ENCODE measurements around the gene BBS9.

The BBS9 gene

GRCh38 chr7:33579673-33579960, 450.3 kb downstream of the BBS9 start:
- TF ChIP-seq CTCF (IDR thresholded peaks at IDR 0.05; ENCODE audit: extremely low read depth, insufficient read depth, missing control alignments): no peak
- in situ Hi-C loops (cut with MboI; ENCODE audit: low pct_unique_long_range_greater_than_20kb, low sequenced_read_pairs, unreplicated experiment): no loop called here
- no peak for DNase-seq (ENCODE audit: low spot score)

GRCh38 chr7:33581236-33581635, 451.9 kb downstream of the BBS9 start:
- in situ Hi-C loops (cut with MboI; ENCODE audit: low pct_unique_long_range_greater_than_20kb, low sequenced_read_pairs, unreplicated experiment): no loop called here
- DNase-seq (ENCODE audit: low spot score): no peak
- no peak for TF ChIP-seq CTCF (IDR thresholded peaks at IDR 0.05; ENCODE audit: extremely low read depth, insufficient read depth, missing control alignments)

GRCh38 chr7:33582104-33582503, 452.7 kb downstream of the BBS9 start:
- TF ChIP-seq CTCF (IDR thresholded peaks at IDR 0.05; ENCODE audit: extremely low read depth, insufficient read depth, missing control alignments): no peak
- no peak for DNase-seq (ENCODE audit: low spot score)
- in situ Hi-C loops (cut with MboI; ENCODE audit: low pct_unique_long_range_greater_than_20kb, low sequenced_read_pairs, unreplicated experiment): no loop called here

GRCh38 chr7:33582533-33582932, 453.2 kb downstream of the BBS9 start:
- in situ Hi-C loops (cut with MboI; ENCODE audit: low pct_unique_long_range_greater_than_20kb, low sequenced_read_pairs, unreplicated experiment): no loop called here
- no peak for TF ChIP-seq CTCF (IDR thresholded peaks at IDR 0.05; ENCODE audit: extremely low read depth, insufficient read depth, missing control alignments)
- no peak for DNase-seq (ENCODE audit: low spot score)

- no peak for TF ChIP-seq CTCF (IDR thresholded peaks at IDR 0.05; ENCODE audit: extremely low read depth, insufficient read depth, missing control alignments)
- no peak for DNase-seq (ENCODE audit: low spot score)
- in situ Hi-C loops (cut with MboI; ENCODE audit: low pct_unique_long_range_greater_than_20kb, low sequenced_read_pairs, unreplicated experiment): no loop called here
Observed at GRCh38 chr7:33589911-33590310, 460.5 kb downstream of the BBS9 start.

GRCh38 chr7:33590916-33591315, 461.6 kb downstream of the BBS9 start:
- TF ChIP-seq CTCF (IDR thresholded peaks at IDR 0.05; ENCODE audit: extremely low read depth, insufficient read depth, missing control alignments): no peak
- DNase-seq (ENCODE audit: low spot score): no peak
- in situ Hi-C loops (cut with MboI; ENCODE audit: low pct_unique_long_range_greater_than_20kb, low sequenced_read_pairs, unreplicated experiment): no loop called here

GRCh38 chr7:33591490-33591889, 462.1 kb downstream of the BBS9 start:
- no peak for DNase-seq (ENCODE audit: low spot score)
- in situ Hi-C loops (cut with MboI; ENCODE audit: low pct_unique_long_range_greater_than_20kb, low sequenced_read_pairs, unreplicated experiment): no loop called here
- no peak for TF ChIP-seq CTCF (IDR thresholded peaks at IDR 0.05; ENCODE audit: extremely low read depth, insufficient read depth, missing control alignments)
